Neuronal stem cell (in vitro differentiated cells): ENCODE measurements around the gene MARCHF9.

Experiments
- DNase-seq: peaks from one replicate; pipeline ENCODE4 v3.0.0-alpha.2; 2013; ENCODE audit warnings: low spot score
- H2AFZ ChIP-seq: one replicate; pipeline ENCODE4 v1.6.1; 2013; ENCODE audit warnings: mild to moderate bottlenecking, low read length, inconsistent platforms
- H2AK5ac ChIP-seq: 2 replicates; pipeline ENCODE4 v1.6.1; 2013; ENCODE audit warnings: low read depth, mild to moderate bottlenecking, inconsistent platforms, low read length, moderate library complexity, mixed read lengths
- H2BK120ac ChIP-seq: 2 replicates; pipeline ENCODE4 v1.6.1; 2013; ENCODE audit warnings: low read depth, mild to moderate bottlenecking, inconsistent platforms, low read length, moderate library complexity, mixed read lengths
- H2BK12ac ChIP-seq: one replicate; pipeline ENCODE4 v1.6.1; 2013; ENCODE audit warnings: low read length, inconsistent platforms
- H2BK15ac ChIP-seq: 2 replicates; pipeline ENCODE4 v1.6.1; 2013; ENCODE audit warnings: mild to moderate bottlenecking, low read length, inconsistent platforms, mixed read lengths
- H2BK5ac ChIP-seq: one replicate; pipeline ENCODE4 v1.6.1; 2013; ENCODE audit warnings: inconsistent platforms, mild to moderate bottlenecking, low read length, moderate library complexity
- H3K14ac ChIP-seq: one replicate; pipeline ENCODE4 v1.6.1; 2013; ENCODE audit warnings: low read length, inconsistent platforms
- H3K18ac ChIP-seq: 2 replicates; pipeline ENCODE4 v1.6.1; 2013; ENCODE audit warnings: low read length, inconsistent platforms
- H3K23ac ChIP-seq: 2 replicates; pipeline ENCODE4 v1.6.1; 2013; ENCODE audit warnings: low read depth, mild to moderate bottlenecking, mixed read lengths, low read length, inconsistent platforms; ENCODE audit not compliant: poor library complexity
- H3K27ac ChIP-seq: replicated peaks from 3 replicates; pipeline ENCODE4 v1.5.1; 2013; ENCODE audit warnings: low read length, inconsistent platforms
- H3K27me3 ChIP-seq, 3 experiments: 2 replicates each; pipeline ENCODE4 v1.6.1; 2013; ENCODE audit warnings: low read length in 3 of 3, mild to moderate bottlenecking in 2 of 3, inconsistent platforms in 1 of 3, low read depth in 1 of 3, mixed read lengths in 1 of 3, moderate library complexity in 1 of 3; ENCODE audit not compliant: control insufficient read depth in 3 of 3, insufficient read depth in 3 of 3
- H3K36me3 ChIP-seq, 2 donors: replicated peaks in 1 of 2; 2 replicates each; pipeline ENCODE4 v1.6.1; 2013; ENCODE audit warnings: low read length in 2 of 2; ENCODE audit not compliant: control insufficient read depth in 2 of 2, insufficient read depth in 2 of 2
- H3K4ac ChIP-seq: 2 replicates; pipeline ENCODE4 v1.6.1; 2013; ENCODE audit warnings: inconsistent platforms, mild to moderate bottlenecking, low read length, moderate library complexity
- H3K4me1 ChIP-seq, 2 donors: 1 replicate in 1 of 2; 2 replicates in 1 of 2; pipeline ENCODE4 v1.6.1; 2013; ENCODE audit warnings: low read length in 2 of 2, low read depth in 1 of 2; ENCODE audit not compliant: control insufficient read depth in 2 of 2, insufficient read depth in 1 of 2
- H3K4me2 ChIP-seq: one replicate; pipeline ENCODE4 v1.6.1; 2013; ENCODE audit warnings: mild to moderate bottlenecking, low read length, inconsistent platforms; ENCODE audit not compliant: insufficient read depth, poor library complexity, severe bottlenecking
- H3K4me3 ChIP-seq, 2 donors: 2 replicates each; pipeline ENCODE4 v1.5.1; 2013; ENCODE audit warnings: low read length in 2 of 2, mild to moderate bottlenecking in 2 of 2, inconsistent platforms in 1 of 2, moderate library complexity in 1 of 2
- H3K79me1 ChIP-seq: one replicate; pipeline ENCODE4 v1.6.1; 2013; ENCODE audit warnings: low read depth, mild to moderate bottlenecking, inconsistent platforms, low read length, moderate library complexity
- H3K9ac ChIP-seq: one replicate; pipeline ENCODE4 v1.6.1; 2013; ENCODE audit warnings: mild to moderate bottlenecking, low read depth, low read length, inconsistent platforms; ENCODE audit not compliant: poor library complexity
- H3K9me3 ChIP-seq, 2 donors: replicated peaks in 1 of 2; 2 replicates each; pipeline versions ENCODE3 to v1.6.1; 2013; ENCODE audit warnings: low read length in 2 of 2, mild to moderate bottlenecking in 2 of 2, inconsistent platforms in 1 of 2, low read depth in 1 of 2, mixed read lengths in 1 of 2, moderate library complexity in 1 of 2; ENCODE audit not compliant: control insufficient read depth in 2 of 2, insufficient read depth in 1 of 2
- H4K8ac ChIP-seq: one replicate; pipeline ENCODE4 v1.6.1; 2013; ENCODE audit warnings: low read depth, mild to moderate bottlenecking, inconsistent platforms, low read length, moderate library complexity
- H4K91ac ChIP-seq: one replicate; pipeline ENCODE4 v1.6.1; 2013; ENCODE audit warnings: low read length, low read depth, mild to moderate bottlenecking, inconsistent platforms; ENCODE audit not compliant: poor library complexity
- WGBS, 2 donors: extraction: QIAGEN DNeasy Blood & Tissue Kit; methylation state at CpG; one replicate each; pipeline ENCODE4 v1.1.7; 2013; ENCODE audit warnings: missing lambda C conversion rate in 2 of 2, mixed read lengths in 1 of 2; ENCODE audit not compliant: insufficient read length in 2 of 2, insufficient replicate concordance in 1 of 2; ENCODE audit errors: extremely low coverage in 2 of 2; 5-methylcytosine and 5-hydroxymethylcytosine counted together

Gene MARCHF9

GRCh38 chr12:57732726-57733593, 21.9 kb upstream of the MARCHF9 start:
- no peak overlapping the region for H3K4ac ChIP-seq
- DNase-seq = no peak
- no peak overlapping the region for H4K8ac ChIP-seq
- no peak overlapping the region for H2BK120ac ChIP-seq
- H3K4me1 ChIP-seq = peaks cover 10 to 14% of the 10 kb centered on the region in 2 donors
- H2BK15ac ChIP-seq = no peak overlapping the region
- no peak overlapping the region for H3K4me2 ChIP-seq
- H3K27me3 ChIP-seq = peaks cover 3 to 94% (median 21%) of the 10 kb centered on the region in 3 experiments
- peak overlapping the region; percentile 22 for H3K9ac ChIP-seq
- H3K27ac ChIP-seq = no peak overlapping the region
- H3K18ac ChIP-seq = no peak overlapping the region
- no peak overlapping the region for H4K91ac ChIP-seq
- no peak overlapping the region for H2AK5ac ChIP-seq
- no peak overlapping the region for H3K23ac ChIP-seq
- no peak overlapping the region for H2AFZ ChIP-seq
- H2BK5ac ChIP-seq = no peak overlapping the region
- H3K14ac ChIP-seq = no peak overlapping the region
- no peak overlapping the region for H2BK12ac ChIP-seq
- H3K4me3 ChIP-seq = no peak overlapping the region
- no CpG with 5 or more reads among the region's 11 CpGs for WGBS, 2 donors
- peaks cover 0 to 47% of the 10 kb centered on the region in 2 donors for H3K36me3 ChIP-seq
- no peaks in the 10 kb centered on the region for H3K79me1 ChIP-seq
- peaks cover 0 to 4% of the 10 kb centered on the region in 2 donors for H3K9me3 ChIP-seq

- no CpG with 5 or more reads among the region's 6 CpGs for WGBS, 2 donors
- H3K4me1 ChIP-seq = peaks cover 10 to 14% of the 10 kb centered on the region in 2 donors
- no peak overlapping the region for H3K4ac ChIP-seq
- DNase-seq = no peak
- peaks cover 3 to 91% (median 22%) of the 10 kb centered on the region in 3 experiments for H3K27me3 ChIP-seq
- no peak overlapping the region for H2AK5ac ChIP-seq
- H3K27ac ChIP-seq = no peak overlapping the region
- no peaks in the 10 kb centered on the region for H3K79me1 ChIP-seq
- H3K4me2 ChIP-seq = no peak overlapping the region
- H3K36me3 ChIP-seq = peaks cover 0 to 46% of the 10 kb centered on the region in 2 donors
- no peak overlapping the region for H3K14ac ChIP-seq
- H4K91ac ChIP-seq = no peak overlapping the region
- no peak overlapping the region for H4K8ac ChIP-seq
- H3K9ac ChIP-seq = no peak overlapping the region
- no peak overlapping the region for H2BK120ac ChIP-seq
- no peak overlapping the region for H2BK12ac ChIP-seq
- no peak overlapping the region for H3K4me3 ChIP-seq
- H3K18ac ChIP-seq = no peak overlapping the region
- no peak overlapping the region for H2BK5ac ChIP-seq
- H2AFZ ChIP-seq = no peak overlapping the region
- H2BK15ac ChIP-seq = no peak overlapping the region
- no peak overlapping the region for H3K23ac ChIP-seq
- H3K9me3 ChIP-seq = peaks cover 0 to 4% of the 10 kb centered on the region in 2 donors
Observed at GRCh38 chr12:57733928-57734327, 21.0 kb upstream of the MARCHF9 start.

- Histone ChIP-seq H3K23ac (no peak overlapping the region), H2AFZ (no peak overlapping the region), H3K9me3 (peaks cover 0 to 4% of the 10 kb centered on the region in 2 donors), H4K8ac (no peak overlapping the region), H2BK120ac (no peak overlapping the region), H2BK12ac (no peak overlapping the region), H3K18ac (no peak overlapping the region), H3K27me3 (peaks cover 3 to 92% (median 26%) of the 10 kb centered on the region in 3 experiments), H2AK5ac (no peak overlapping the region), H4K91ac (no peak overlapping the region), H3K4me1 (peaks cover 16 to 21% of the 10 kb centered on the region in 2 donors), H3K4ac (no peak overlapping the region), H3K4me3 (no peak overlapping the region), H3K14ac (no peak overlapping the region), H3K79me1 (no peaks in the 10 kb centered on the region), H3K9ac (no peak overlapping the region), H2BK5ac (no peak overlapping the region), H3K4me2 (no peak overlapping the region), H3K36me3 (peaks cover 0 to 42% of the 10 kb centered on the region in 2 donors), H3K27ac (no peak overlapping the region), H2BK15ac (no peak overlapping the region)
- DNase-seq = no peak
- WGBS, 2 donors = no CpG with 5 or more reads among the region's 4 CpGs
Observed at GRCh38 chr12:57734591-57734990, 20.3 kb upstream of the MARCHF9 start.

- H3K27ac ChIP-seq = no peak overlapping the region
- peak overlapping the region in 1 of 2 donors; percentile 33 for H3K4me3 ChIP-seq
- peaks cover 0 to 35% of the 10 kb centered on the region in 2 donors for H3K36me3 ChIP-seq
- no peak overlapping the region for H2BK5ac ChIP-seq
- H2BK120ac ChIP-seq = no peak overlapping the region
- H2BK12ac ChIP-seq = no peak overlapping the region
- H3K4ac ChIP-seq = no peak overlapping the region
- no peak overlapping the region for H2BK15ac ChIP-seq
- H3K79me1 ChIP-seq = no peaks in the 10 kb centered on the region
- H3K18ac ChIP-seq = no peak overlapping the region
- WGBS, 2 donors = no CpG with 5 or more reads among the region's 8 CpGs
- H3K4me2 ChIP-seq = no peak overlapping the region
- H3K4me1 ChIP-seq = peaks cover 18 to 25% of the 10 kb centered on the region in 2 donors
- H4K8ac ChIP-seq = no peak overlapping the region
- DNase-seq = no peak
- no peak overlapping the region for H3K14ac ChIP-seq
- peaks cover 0 to 4% of the 10 kb centered on the region in 2 donors for H3K9me3 ChIP-seq
- H4K91ac ChIP-seq = no peak overlapping the region
- H2AK5ac ChIP-seq = no peak overlapping the region
- H3K27me3 ChIP-seq = peaks cover 3 to 92% (median 26%) of the 10 kb centered on the region in 3 experiments
- H3K23ac ChIP-seq = no peak overlapping the region
- H2AFZ ChIP-seq = peak overlapping the region; percentile 92
- H3K9ac ChIP-seq = no peak overlapping the region
Observed at GRCh38 chr12:57735198-57735855, 19.6 kb upstream of the MARCHF9 start.
